Right lobe of liver (tissue), 6 donors: Measurements from ENCODE around the gene AFAP1L1. TPM values are rescaled to one million over a fixed set of nuclear protein-coding genes. Genes with fewer than 3 reads are reported as not detected.

Experiments used
- ATAC-seq, 4 donors: fragments of 200-7000 bp; cut with Tn5 transposase; one replicate each; pipeline ENCODE4 v1.9.1; 2020; ENCODE audit warnings: mild to moderate bottlenecking in 4 of 4, moderate library complexity in 4 of 4
- DNase-seq, 3 donors: peaks; one replicate each; pipeline ENCODE4 v3.0.0-alpha.2; 2020
- H3K27ac ChIP-seq, 3 donors: fragments of 200-600 bp; one replicate each; pipeline ENCODE4 v1.8.0; 2022
- H3K27me3 ChIP-seq, 2 donors: fragments of 200-600 bp; one replicate each; pipeline ENCODE4 v1.8.0; 2022
- H3K36me3 ChIP-seq, 4 donors: fragments of 200-600 bp; sonication (generic) in 1 of 4; one replicate each; pipeline versions ENCODE4 v1.5.1 to v1.8.0; 2017 to 2022; ENCODE audit warnings: control low read depth in 1 of 4
- H3K4me1 ChIP-seq, 4 donors: fragments of 200-600 bp; sonication (generic) in 1 of 4; one replicate each; pipeline versions ENCODE4 v1.5.1 to v1.8.0; 2017 to 2022; ENCODE audit warnings: control low read depth in 1 of 4
- H3K4me3 ChIP-seq, 3 donors: fragments of 200-600 bp; one replicate each; pipeline ENCODE4 v1.8.0; 2022
- H3K9me3 ChIP-seq, 4 donors: fragments of 200-600 bp; sonication (generic) in 1 of 4; one replicate each; pipeline versions ENCODE4 v1.5.1 to v1.8.0; 2017 to 2022; ENCODE audit warnings: control low read depth in 1 of 4
- POLR2A ChIP-seq: fragments of 450-650 bp; IDR thresholded peaks from one replicate; pipeline ENCODE4 v1.6.1; 2017; ENCODE audit warnings: antibody characterized with exemption, mild to moderate bottlenecking
- WGBS: methylation state at CpG from one replicate; pipeline ENCODE4 v1.1.6; 2018; ENCODE audit warnings: low coverage, low lambda C conversion rate; ENCODE audit not compliant: insufficient coverage; ENCODE audit errors: missing lambda C conversion rate; 5-methylcytosine and 5-hydroxymethylcytosine counted together
- intact Hi-C, 2 donors: fragments of 100-400 bp; cut with DNase I; formaldehyde crosslinking; loops; one replicate each; pipeline versions ENCODE4 v1.11.2 to v1.14.1; 2022
- total RNA-seq, 6 experiments: library from RNA; depleted of rRNA in 2 of 6; stranded (reverse); fragments of >200 nt in 2 of 6; fragmentation: NEBNext Ultra II Directional in 3 of 6; extraction: Animal tissue kit (Norgen Biotek cat#: 25700) in 3 of 6; gene quantifications; one replicate each; pipeline versions ENCODE4 v1.1.0 to v1.2.4, GENCODE V29; 2016 to 2023
- TF ChIP-seq, protein P1 (sequence below), 4 donors: fragments of 200-600 bp in 3 of 4; fragments of 450-650 bp in 1 of 4; IDR thresholded peaks; one replicate each; pipeline versions ENCODE4 v1.5.1 to v1.8.0; 2016 to 2022; ENCODE audit warnings: antibody characterized with exemption in 4 of 4, mild to moderate bottlenecking in 2 of 4
- donor health status: DM: no; HTN: yes; CAD: no.
- donor health status: DM: no; HTN: no; CAD: no.
- donor health status: DM: no; HTN: no; CAD: no.
- donor health status: DM: no; HTN: yes; CAD: no.
- donor health status: DM: no; HTN: yes; CAD: no.

AFAP1L1 gene
- total RNA-seq, 6 experiments from 2014 or later = 3.1 to 6.6 (median 5.2) TPM

DNA sequence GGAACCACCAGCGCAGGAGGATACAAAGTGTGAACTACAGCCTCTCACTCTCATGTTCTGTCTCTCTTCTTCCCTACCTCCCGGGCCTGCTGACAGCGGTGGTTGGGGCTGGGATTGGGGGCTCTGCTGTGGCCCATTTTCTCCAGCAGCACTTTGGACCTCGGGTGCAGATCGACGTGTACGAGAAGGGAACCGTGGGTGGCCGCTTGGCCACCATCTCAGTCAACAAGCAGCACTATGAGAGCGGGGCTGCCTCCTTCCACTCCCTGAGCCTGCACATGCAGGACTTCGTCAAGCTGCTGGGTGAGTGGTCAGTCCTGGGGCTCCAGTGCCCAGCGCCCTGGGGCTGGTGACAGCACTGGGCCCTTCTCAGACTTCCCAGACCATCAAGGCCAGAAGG is 90.9 kb downstream of the AFAP1L1 start:
- intact Hi-C loops = no loop called here
- Histone ChIP-seq H3K36me3 (no peaks in the 10 kb centered on the region), H3K4me1 (no peaks in the 10 kb centered on the region), H3K9me3 (no peaks in the 10 kb centered on the region), H3K4me3 (no peak overlapping the region), H3K27ac (no peak overlapping the region), H3K27me3 (no peaks in the 10 kb centered on the region)
- 88% methylated on average over 3 of the region's 12 CpGs for WGBS
- no peak for TF ChIP-seq POLR2A
- TF ChIP-seq, protein P1, sequence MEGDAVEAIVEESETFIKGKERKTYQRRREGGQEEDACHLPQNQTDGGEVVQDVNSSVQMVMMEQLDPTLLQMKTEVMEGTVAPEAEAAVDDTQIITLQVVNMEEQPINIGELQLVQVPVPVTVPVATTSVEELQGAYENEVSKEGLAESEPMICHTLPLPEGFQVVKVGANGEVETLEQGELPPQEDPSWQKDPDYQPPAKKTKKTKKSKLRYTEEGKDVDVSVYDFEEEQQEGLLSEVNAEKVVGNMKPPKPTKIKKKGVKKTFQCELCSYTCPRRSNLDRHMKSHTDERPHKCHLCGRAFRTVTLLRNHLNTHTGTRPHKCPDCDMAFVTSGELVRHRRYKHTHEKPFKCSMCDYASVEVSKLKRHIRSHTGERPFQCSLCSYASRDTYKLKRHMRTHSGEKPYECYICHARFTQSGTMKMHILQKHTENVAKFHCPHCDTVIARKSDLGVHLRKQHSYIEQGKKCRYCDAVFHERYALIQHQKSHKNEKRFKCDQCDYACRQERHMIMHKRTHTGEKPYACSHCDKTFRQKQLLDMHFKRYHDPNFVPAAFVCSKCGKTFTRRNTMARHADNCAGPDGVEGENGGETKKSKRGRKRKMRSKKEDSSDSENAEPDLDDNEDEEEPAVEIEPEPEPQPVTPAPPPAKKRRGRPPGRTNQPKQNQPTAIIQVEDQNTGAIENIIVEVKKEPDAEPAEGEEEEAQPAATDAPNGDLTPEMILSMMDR (IDR thresholded peaks at IDR 0.05) = no peak
- no peak for DNase-seq
- no peak for ATAC-seq

DNA sequence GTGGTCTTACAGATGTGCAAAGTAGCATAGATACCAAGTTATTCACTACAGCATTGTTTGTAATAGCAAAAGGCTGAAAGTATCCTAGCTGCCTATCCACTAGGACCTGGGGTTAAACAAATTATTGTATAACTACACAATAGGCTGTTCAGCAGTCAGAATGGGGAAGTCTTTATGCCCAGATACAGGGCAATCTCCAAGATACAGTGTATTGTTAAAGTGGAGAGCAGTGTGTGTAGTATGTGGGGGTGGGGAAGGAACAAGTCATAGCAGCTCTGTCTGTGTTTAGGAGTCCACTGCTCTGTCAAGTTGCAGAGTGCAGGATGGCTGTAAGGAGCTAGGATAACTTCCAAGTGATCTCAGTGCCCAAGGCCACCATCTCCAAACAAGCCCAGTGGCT is 91.7 kb downstream of the AFAP1L1 start:
- H3K4me1 ChIP-seq = no peaks in the 10 kb centered on the region
- no peak overlapping the region for H3K27ac ChIP-seq
- H3K9me3 ChIP-seq = no peaks in the 10 kb centered on the region
- intact Hi-C loops = no loop called here
- TF ChIP-seq, protein P1 (IDR thresholded peaks at IDR 0.05) = no peak
- no peak for TF ChIP-seq POLR2A
- H3K27me3 ChIP-seq = no peaks in the 10 kb centered on the region
- DNase-seq (no peak), ATAC-seq (no peak)
- no peaks in the 10 kb centered on the region for H3K36me3 ChIP-seq
- H3K4me3 ChIP-seq = no peak overlapping the region

DNA sequence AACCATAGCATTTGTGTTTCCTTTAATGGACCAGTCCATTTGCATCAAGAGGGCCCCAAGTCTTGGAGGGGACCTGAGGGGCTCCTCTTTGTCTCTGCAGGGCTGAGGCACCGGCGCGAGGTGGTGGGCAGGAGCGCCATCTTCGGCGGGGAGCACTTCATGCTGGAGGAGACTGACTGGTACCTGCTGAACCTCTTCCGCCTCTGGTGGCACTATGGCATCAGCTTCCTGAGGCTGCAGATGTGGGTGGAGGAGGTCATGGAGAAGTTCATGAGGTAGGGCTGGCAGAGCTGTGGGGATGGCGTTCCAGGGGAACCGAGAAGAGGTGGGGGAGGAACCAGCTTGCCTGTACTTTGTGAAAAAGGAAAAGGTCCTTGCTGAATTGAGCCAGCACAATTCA is 92.3 kb downstream of the AFAP1L1 start:
- no peak overlapping the region for H3K4me3 ChIP-seq
- TF ChIP-seq POLR2A = no peak
- TF ChIP-seq, protein P1 (IDR thresholded peaks at IDR 0.05) = no peak
- DNase-seq = no peak
- no peak overlapping the region for H3K27ac ChIP-seq
- no peaks in the 10 kb centered on the region for H3K4me1 ChIP-seq
- H3K36me3 ChIP-seq = no peaks in the 10 kb centered on the region
- H3K27me3 ChIP-seq = no peaks in the 10 kb centered on the region
- intact Hi-C loops = no loop called here
- 65% methylated on average over 5 of the region's 9 CpGs for WGBS
- ATAC-seq = no peak
- no peaks in the 10 kb centered on the region for H3K9me3 ChIP-seq

DNA sequence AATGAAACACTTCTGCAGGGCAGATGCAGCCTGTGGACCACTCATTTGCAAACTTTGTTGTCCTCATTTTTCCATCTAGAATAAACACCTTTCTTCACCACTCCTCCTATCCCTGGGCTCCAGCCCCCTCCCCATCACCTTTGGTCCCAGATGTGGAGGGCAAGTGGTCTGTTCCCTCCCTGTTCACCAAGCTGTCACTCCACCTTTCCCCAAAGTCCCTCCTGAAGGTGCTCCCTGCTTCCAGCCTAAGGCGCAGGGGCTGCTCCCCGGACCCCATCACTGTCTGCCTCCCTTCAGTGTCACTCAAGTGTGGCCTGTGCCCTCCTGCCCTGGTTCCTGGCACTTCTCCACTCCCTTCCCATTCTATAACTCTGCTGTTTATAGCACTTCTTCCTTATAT is 93.1 kb downstream of the AFAP1L1 start:
- DNase-seq = no peak
- ATAC-seq = no peak
- intact Hi-C loops = no loop called here
- no peak overlapping the region for H3K4me3 ChIP-seq
- TF ChIP-seq, protein P1 (IDR thresholded peaks at IDR 0.05) = no peak
- TF ChIP-seq POLR2A = no peak
- 82% methylated on average over 2 of the region's 2 CpGs for WGBS
- H3K27me3 ChIP-seq = no peaks in the 10 kb centered on the region
- no peaks in the 10 kb centered on the region for H3K9me3 ChIP-seq
- H3K27ac ChIP-seq = no peak overlapping the region
- H3K4me1 ChIP-seq = no peaks in the 10 kb centered on the region
- no peaks in the 10 kb centered on the region for H3K36me3 ChIP-seq

DNA sequence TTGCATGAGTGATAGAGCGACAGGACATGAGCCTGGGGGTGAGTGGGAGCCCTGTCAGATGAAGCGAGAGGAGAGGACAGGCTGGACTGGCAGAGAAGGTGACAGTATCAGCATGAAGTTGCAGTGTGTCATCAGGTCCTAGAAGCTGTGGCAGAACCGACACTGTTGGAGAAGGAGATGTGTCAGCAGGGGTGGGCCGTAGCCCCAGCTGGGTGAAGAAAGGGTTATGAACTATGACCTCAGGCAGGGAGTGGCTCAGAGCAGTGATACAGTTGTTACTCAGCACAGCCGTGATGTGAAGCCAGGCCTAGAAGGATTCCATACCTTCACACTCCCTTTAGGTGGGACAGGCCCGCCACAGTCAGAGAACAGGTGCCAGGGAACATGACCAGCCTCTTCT is 93.8 kb downstream of the AFAP1L1 start:
- no peak for ATAC-seq

More for the DNA sequence above, 93.8 kb downstream of the AFAP1L1 start:
- WGBS = 89% methylated on average over 3 of the region's 6 CpGs
- no peak for TF ChIP-seq POLR2A
- TF ChIP-seq, protein P1 (IDR thresholded peaks at IDR 0.05) = no peak
- no peaks in the 10 kb centered on the region for H3K9me3 ChIP-seq
- no peaks in the 10 kb centered on the region for H3K27me3 ChIP-seq
- H3K27ac ChIP-seq = no peak overlapping the region
- DNase-seq = no peak
- intact Hi-C loops = no loop called here
- no peaks in the 10 kb centered on the region for H3K4me1 ChIP-seq
- H3K36me3 ChIP-seq = no peaks in the 10 kb centered on the region
- H3K4me3 ChIP-seq = no peak overlapping the region
